Stimulated activated effector memory CD8-positive, alpha-beta T cell treated with anti-CD3 and anti-CD28 coated beads, Interleukin-12 subunit alpha, Interleukin-12 subunit beta, amount 100 ng/mL, for 72 hours (primary cell): Measurements from ENCODE around the gene UBP1.

Experiments used
- ATAC-seq: fragments of 150-1000 bp; cut with Tn5 transposase; 2 replicates; pipeline ENCODE4 v1.10.0; 2021
- DNase-seq, 2 donors: peaks; one replicate each; pipeline ENCODE4 v3.0.0; 2021 to 2022; ENCODE audit warnings: low spot score in 2 of 2
- H3K27ac Mint-ChIP-seq: one replicate; pipeline ENCODE4 v1.8.0; 2022; ENCODE audit warnings: mild to moderate bottlenecking, mixed read lengths
- H3K36me3 Mint-ChIP-seq: one replicate; pipeline ENCODE4 v1.8.0; 2022; ENCODE audit warnings: mild to moderate bottlenecking, mixed read lengths
- H3K4me1 Mint-ChIP-seq: one replicate; pipeline ENCODE4 v1.8.0; 2022; ENCODE audit warnings: mixed read lengths
- H3K4me3 Mint-ChIP-seq: one replicate; pipeline ENCODE4 v1.8.0; 2022; ENCODE audit warnings: mild to moderate bottlenecking, mixed read lengths
- H3K9me3 Mint-ChIP-seq: one replicate; pipeline ENCODE4 v1.8.0; 2022; ENCODE audit warnings: mixed read lengths

The UBP1 gene

GRCh38 chr3:33388374-33389100 lies 51.7 kb downstream of the UBP1 start:
- Mint-ChIP-seq H3K4me1 (peaks cover 19% of the 10 kb centered on the region), H3K36me3 (peaks cover 68% of the 10 kb centered on the region), H3K9me3 (no peaks in the 10 kb centered on the region), H3K4me3 (no peak overlapping the region), H3K27ac (peak overlapping the region; percentile 58)
- ATAC-seq = no peak
- DNase-seq = no peak

GRCh38 chr3:33386631-33387030 lies 53.6 kb downstream of the UBP1 start:
- peaks cover 49% of the 10 kb centered on the region for H3K36me3 Mint-ChIP-seq
- no peak for ATAC-seq
- peaks cover 12% of the 10 kb centered on the region for H3K4me1 Mint-ChIP-seq
- no peak for DNase-seq
- H3K4me3 Mint-ChIP-seq = no peak overlapping the region
- no peak overlapping the region for H3K27ac Mint-ChIP-seq
- H3K9me3 Mint-ChIP-seq = no peaks in the 10 kb centered on the region

GRCh38 chr3:33385423-33385822 lies 54.8 kb downstream of the UBP1 start:
- Mint-ChIP-seq H3K27ac (peak overlapping the region; percentile 29), H3K4me3 (no peak overlapping the region), H3K36me3 (peaks cover 39% of the 10 kb centered on the region), H3K4me1 (peaks cover 8% of the 10 kb centered on the region), H3K9me3 (no peaks in the 10 kb centered on the region)
- ATAC-seq = peak; percentile 99
- peak; percentile 7 to 70 for DNase-seq

- Mint-ChIP-seq H3K4me3 (no peak overlapping the region), H3K36me3 (peaks cover 24% of the 10 kb centered on the region), H3K4me1 (peaks cover 8% of the 10 kb centered on the region), H3K9me3 (no peaks in the 10 kb centered on the region), H3K27ac (no peak overlapping the region)
- ATAC-seq (no peak), DNase-seq (no peak)
Observed at GRCh38 chr3:33383951-33384350, 56.3 kb downstream of the UBP1 start.

GRCh38 chr3:33380653-33381052 lies 59.6 kb downstream of the UBP1 start:
- no peaks in the 10 kb centered on the region for H3K9me3 Mint-ChIP-seq
- H3K36me3 Mint-ChIP-seq = no peaks in the 10 kb centered on the region
- H3K4me1 Mint-ChIP-seq = peaks cover 8% of the 10 kb centered on the region
- DNase-seq (no peak), ATAC-seq (no peak)
- no peak overlapping the region for H3K27ac Mint-ChIP-seq
- no peak overlapping the region for H3K4me3 Mint-ChIP-seq

GRCh38 chr3:33377931-33378330 lies 62.3 kb downstream of the UBP1 start:
- DNase-seq (no peak), ATAC-seq (peak; percentile 26)
- Mint-ChIP-seq H3K4me3 (no peak overlapping the region), H3K4me1 (peaks cover 3% of the 10 kb centered on the region), H3K9me3 (no peaks in the 10 kb centered on the region), H3K27ac (peak overlapping the region; percentile 43), H3K36me3 (no peaks in the 10 kb centered on the region)

- Mint-ChIP-seq H3K4me1 (peaks cover 7% of the 10 kb centered on the region), H3K4me3 (no peak overlapping the region), H3K9me3 (no peaks in the 10 kb centered on the region), H3K27ac (peak overlapping the region; percentile 43), H3K36me3 (no peaks in the 10 kb centered on the region)
- DNase-seq = no peak
- ATAC-seq = no peak
Observed at GRCh38 chr3:33377489-33377888, 62.7 kb downstream of the UBP1 start.

- peaks cover 8% of the 10 kb centered on the region for H3K4me1 Mint-ChIP-seq
- H3K4me3 Mint-ChIP-seq = no peak overlapping the region
- no peak overlapping the region for H3K27ac Mint-ChIP-seq
- H3K36me3 Mint-ChIP-seq = no peaks in the 10 kb centered on the region
- DNase-seq (no peak), ATAC-seq (no peak)
- no peaks in the 10 kb centered on the region for H3K9me3 Mint-ChIP-seq
Observed at GRCh38 chr3:33373082-33373437, 67.1 kb downstream of the UBP1 start.

- H3K4me1 Mint-ChIP-seq = peaks cover 8% of the 10 kb centered on the region
- no peak overlapping the region for H3K4me3 Mint-ChIP-seq
- H3K27ac Mint-ChIP-seq = no peak overlapping the region
- peak; percentile 9 to 68 for DNase-seq
- H3K9me3 Mint-ChIP-seq = no peaks in the 10 kb centered on the region
- ATAC-seq = peak; percentile 91
- no peaks in the 10 kb centered on the region for H3K36me3 Mint-ChIP-seq
Observed at GRCh38 chr3:33372218-33373081, 67.8 kb downstream of the UBP1 start.

GRCh38 chr3:33364531-33365128 lies 75.6 kb downstream of the UBP1 start:
- ATAC-seq (no peak), DNase-seq (no peak)
- Mint-ChIP-seq H3K27ac (no peak overlapping the region), H3K36me3 (no peaks in the 10 kb centered on the region), H3K9me3 (no peaks in the 10 kb centered on the region), H3K4me1 (no peaks in the 10 kb centered on the region), H3K4me3 (no peak overlapping the region)

GRCh38 chr3:33364060-33364459 lies 76.1 kb downstream of the UBP1 start:
- H3K4me1 Mint-ChIP-seq = no peaks in the 10 kb centered on the region
- H3K36me3 Mint-ChIP-seq = no peaks in the 10 kb centered on the region
- no peak for ATAC-seq
- no peak for DNase-seq
- H3K9me3 Mint-ChIP-seq = no peaks in the 10 kb centered on the region
- H3K4me3 Mint-ChIP-seq = no peak overlapping the region
- no peak overlapping the region for H3K27ac Mint-ChIP-seq

- Mint-ChIP-seq H3K27ac (no peak overlapping the region), H3K4me1 (no peaks in the 10 kb centered on the region), H3K4me3 (no peak overlapping the region), H3K36me3 (no peaks in the 10 kb centered on the region), H3K9me3 (no peaks in the 10 kb centered on the region)
- no peak for ATAC-seq
- DNase-seq = no peak
Observed at GRCh38 chr3:33363113-33363800, 76.9 kb downstream of the UBP1 start.

GRCh38 chr3:33360136-33360825 lies 79.9 kb downstream of the UBP1 start:
- ATAC-seq (no peak), DNase-seq (no peak)
- H3K36me3 Mint-ChIP-seq = no peaks in the 10 kb centered on the region

GRCh38 chr3:33358172-33358781 lies 81.9 kb downstream of the UBP1 start:
- ATAC-seq (no peak), DNase-seq (no peak)
- Mint-ChIP-seq H3K4me1 (no peaks in the 10 kb centered on the region), H3K27ac (no peak overlapping the region), H3K36me3 (no peaks in the 10 kb centered on the region), H3K9me3 (no peaks in the 10 kb centered on the region), H3K4me3 (no peak overlapping the region)

More at GRCh38 chr3:33360136-33360825, 79.9 kb downstream of the UBP1 start:
- Mint-ChIP-seq H3K9me3 (no peaks in the 10 kb centered on the region), H3K4me1 (no peaks in the 10 kb centered on the region), H3K27ac (no peak overlapping the region), H3K4me3 (no peak overlapping the region)
